Pancreas (tissue), 10 donors: ENCODE data around the gene INHBB. TPM values are rescaled to one million over a fixed set of nuclear protein-coding genes. Genes with fewer than 3 reads are reported as not detected.
A peak's percentile ranks its signal among the peaks of the same experiment; 100 is the strongest.

ENCODE experiments used
- ATAC-seq, 4 donors: fragments of 200-7000 bp; cut with Tn5 transposase; one replicate each; pipeline versions ENCODE4 v1.8.0 to v1.9.1; 2020; ENCODE audit warnings: mild to moderate bottlenecking in 4 of 4, moderate library complexity in 4 of 4
- DNase-seq, 6 donors: peaks; one replicate each; pipeline ENCODE4 v3.0.0-alpha.2; 2020
- FAIRE-seq: peaks from 2 replicates; lab custom pipeline; 2012; peaks lifted over from hg19 to GRCh38; lab: Jason Lieb, UNC
- H3K27ac ChIP-seq, 4 donors: fragments of 200-600 bp; sonication (generic); 1 replicate in 3 of 4; 2 replicates in 1 of 4; pipeline versions ENCODE4 v1.5.0 to v1.8.0; 2020
- H3K27me3 ChIP-seq, 4 donors: fragments of 200-600 bp; one replicate each; pipeline ENCODE4 v1.8.0; 2021
- H3K36me3 ChIP-seq, 3 donors: fragments of 200-600 bp; sonication (generic) in 1 of 3; one replicate each; pipeline versions ENCODE4 v1.5.0 to v1.8.0; 2020 to 2021
- H3K4me1 ChIP-seq, 3 donors: fragments of 200-600 bp; one replicate each; pipeline ENCODE4 v1.8.0; 2021
- H3K4me3 ChIP-seq, 4 donors: fragments of 200-600 bp; sonication (generic) in 2 of 4; one replicate each; pipeline versions ENCODE4 v1.5.0 to v1.8.0; 2020 to 2021
- H3K9me3 ChIP-seq, 4 donors: fragments of 200-600 bp; one replicate each; pipeline ENCODE4 v1.8.0; 2021
- WGBS, 2 donors: extraction: QIAGEN DNeasy Blood & Tissue Kit; methylation state at CpG; one replicate each; pipeline ENCODE4 v1.1.7; 2013; 5-methylcytosine and 5-hydroxymethylcytosine counted together
- intact Hi-C, 3 donors: fragments of 100-400 bp; cut with DNase I; formaldehyde crosslinking; loops; one replicate each; pipeline versions ENCODE4 v1.11.1 to v1.14.2; 2022
- polyA plus RNA-seq, 2 donors: library from polyadenylated mRNA; stranded (reverse); fragments of 200-250 nt; gene quantifications; one replicate each; pipeline ENCODE4 v1.2.3, GENCODE V29; 2013
- total RNA-seq, 6 donors: library from RNA; stranded (reverse); fragmentation: NEBNext Ultra II Directional in 4 of 6; extraction: Animal tissue kit (Norgen Biotek cat#: 25700) in 4 of 6; gene quantifications; one replicate each; pipeline versions ENCODE4 v1.2.1 to v1.2.4, GENCODE V29; 2021 to 2023
- TF ChIP-seq, protein P1 (sequence below), 4 donors: fragments of 200-600 bp; sonication (generic) in 3 of 4; IDR thresholded peaks; one replicate each; pipeline versions ENCODE4 v1.5.0 to v1.8.0; 2021; ENCODE audit warnings: antibody characterized with exemption in 4 of 4
- donor health status: healthy with polysubstance abuse.
- donor health status: DM: no; HTN: no; CAD: no; lungs with moderate emphysema.
- donor health status: DM: no; HTN: no; CAD: no.
- donor health status: control.
- donor health status: control.
- donor health status: Bipolar disorder and iron deficiency.
- donor health status: DM: yes; HTN: yes; CAD: no.
- donor health status: DM: no; HTN: no; CAD: no.
- donor health status: DM: no; HTN: no; CAD: no.
- donor health status: DM: yes; HTN: yes; CAD: no.

INHBB gene
- total and polyA plus RNA-seq, 8 donors, result 0.59 to 5.1 (median 2.5) TPM

DNA sequence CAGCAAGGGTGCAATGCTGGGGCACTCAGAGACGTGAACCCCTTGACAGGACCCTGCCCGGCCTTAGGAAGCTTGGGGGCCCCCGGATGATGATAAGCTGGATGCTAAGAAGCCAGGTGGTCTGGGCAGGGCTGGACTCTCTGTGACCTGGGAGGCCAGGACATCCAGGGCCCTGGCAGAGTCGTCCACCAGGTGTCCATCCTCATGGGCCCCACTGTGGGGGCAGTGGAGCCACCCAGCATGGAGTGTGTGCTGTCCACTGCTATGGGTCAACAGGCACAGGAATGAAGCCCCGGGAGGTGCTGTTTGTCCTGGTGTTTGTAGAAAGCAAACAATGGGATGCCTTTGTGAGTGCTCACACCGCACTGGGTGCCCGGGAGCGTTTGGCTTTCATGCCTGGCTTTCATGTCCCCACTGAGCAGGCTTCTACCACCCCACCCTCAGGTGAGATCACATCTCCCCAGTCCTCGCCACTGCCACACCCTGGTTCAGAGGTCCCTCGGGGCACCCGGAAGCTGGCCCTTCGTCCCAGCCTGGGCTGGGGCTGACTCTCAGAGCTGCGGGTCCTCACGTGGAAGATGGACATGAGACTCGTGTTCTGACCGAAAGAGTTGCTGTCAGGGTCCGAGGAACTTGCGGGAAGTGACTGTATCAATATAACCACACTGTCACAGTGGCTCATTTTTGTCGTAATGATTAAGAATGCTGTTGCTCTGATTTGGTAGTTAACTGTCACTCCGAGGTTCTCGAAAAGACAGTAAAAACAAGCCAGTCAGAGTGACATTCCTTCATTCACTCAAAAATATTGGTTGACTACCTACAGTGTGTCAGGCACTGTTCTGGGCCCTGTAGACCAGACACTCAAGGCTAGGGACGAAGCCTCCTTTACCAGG lies 53.3 kb downstream of the INHBB start:
- TF ChIP-seq, protein P1, sequence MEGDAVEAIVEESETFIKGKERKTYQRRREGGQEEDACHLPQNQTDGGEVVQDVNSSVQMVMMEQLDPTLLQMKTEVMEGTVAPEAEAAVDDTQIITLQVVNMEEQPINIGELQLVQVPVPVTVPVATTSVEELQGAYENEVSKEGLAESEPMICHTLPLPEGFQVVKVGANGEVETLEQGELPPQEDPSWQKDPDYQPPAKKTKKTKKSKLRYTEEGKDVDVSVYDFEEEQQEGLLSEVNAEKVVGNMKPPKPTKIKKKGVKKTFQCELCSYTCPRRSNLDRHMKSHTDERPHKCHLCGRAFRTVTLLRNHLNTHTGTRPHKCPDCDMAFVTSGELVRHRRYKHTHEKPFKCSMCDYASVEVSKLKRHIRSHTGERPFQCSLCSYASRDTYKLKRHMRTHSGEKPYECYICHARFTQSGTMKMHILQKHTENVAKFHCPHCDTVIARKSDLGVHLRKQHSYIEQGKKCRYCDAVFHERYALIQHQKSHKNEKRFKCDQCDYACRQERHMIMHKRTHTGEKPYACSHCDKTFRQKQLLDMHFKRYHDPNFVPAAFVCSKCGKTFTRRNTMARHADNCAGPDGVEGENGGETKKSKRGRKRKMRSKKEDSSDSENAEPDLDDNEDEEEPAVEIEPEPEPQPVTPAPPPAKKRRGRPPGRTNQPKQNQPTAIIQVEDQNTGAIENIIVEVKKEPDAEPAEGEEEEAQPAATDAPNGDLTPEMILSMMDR (IDR thresholded peaks at IDR 0.05), result no peak
- 66 to 71% methylated on average over 22 of the region's 22 CpGs for WGBS, 2 donors
- no peaks in the 10 kb centered on the region for H3K36me3 ChIP-seq
- ATAC-seq, result peak in 1 of 4 donors; percentile 20
- intact Hi-C loops, result no loop called here
- no peak for FAIRE-seq
- no peaks in the 10 kb centered on the region for H3K4me1 ChIP-seq
- no peak overlapping the region for H3K4me3 ChIP-seq
- H3K27me3 ChIP-seq, result no peaks in the 10 kb centered on the region
- DNase-seq, result peak in 2 of 6 donors; percentile 12 to 50
- no peak overlapping the region for H3K27ac ChIP-seq
- H3K9me3 ChIP-seq, result no peaks in the 10 kb centered on the region

DNA sequence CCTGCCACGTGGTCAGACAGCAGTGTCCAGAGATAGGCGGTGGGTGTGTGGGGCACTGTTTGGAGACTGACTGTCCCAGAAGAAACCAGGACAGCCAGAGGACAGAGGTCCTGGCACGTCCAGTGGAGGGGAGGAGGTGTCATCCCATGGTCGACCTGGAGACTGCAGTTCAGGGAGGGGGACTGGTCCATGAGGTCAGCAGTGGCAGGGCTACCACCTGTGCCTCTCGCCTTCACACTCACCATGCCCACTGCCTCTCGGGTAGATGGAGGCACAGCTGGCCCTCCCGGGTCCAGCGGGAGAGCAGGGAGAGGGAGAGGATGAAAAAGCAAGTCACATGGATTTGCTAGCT lies 53.9 kb downstream of the INHBB start:
- TF ChIP-seq, protein P1 (IDR thresholded peaks at IDR 0.05), result no peak
- Histone ChIP-seq H3K4me3 (no peak overlapping the region), H3K4me1 (no peaks in the 10 kb centered on the region), H3K27me3 (no peaks in the 10 kb centered on the region), H3K27ac (no peak overlapping the region), H3K36me3 (no peaks in the 10 kb centered on the region), H3K9me3 (no peaks in the 10 kb centered on the region)
- FAIRE-seq (no peak), ATAC-seq (no peak), DNase-seq (peak in 1 of 6 donors; percentile 35)
- 70 to 74% methylated on average over 8 of the region's 8 CpGs for WGBS, 2 donors
- intact Hi-C loops, result no loop called here

DNA sequence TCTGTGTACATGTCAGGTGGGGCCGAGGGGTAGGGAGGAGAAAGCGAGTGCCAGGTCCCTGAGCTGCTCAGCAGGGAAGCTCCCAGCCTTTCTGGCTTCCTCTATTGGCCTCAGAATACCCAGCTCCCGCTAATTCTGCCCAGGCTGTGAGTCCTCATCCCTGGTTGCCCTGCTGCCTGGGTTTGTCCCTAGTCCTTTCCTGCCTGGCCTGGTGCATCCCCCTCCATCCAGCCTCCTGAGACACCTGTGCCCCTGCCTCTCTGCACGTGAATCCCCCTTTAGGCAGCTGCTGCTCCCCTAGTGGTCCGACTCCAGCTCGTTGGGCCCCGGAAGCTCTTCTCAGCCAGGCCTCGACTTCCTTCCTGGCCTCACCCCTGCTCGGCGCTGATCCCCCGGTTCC lies 54.6 kb downstream of the INHBB start:
- Histone ChIP-seq H3K4me1 (no peaks in the 10 kb centered on the region), H3K36me3 (no peaks in the 10 kb centered on the region), H3K4me3 (no peak overlapping the region), H3K9me3 (no peaks in the 10 kb centered on the region), H3K27me3 (no peaks in the 10 kb centered on the region), H3K27ac (no peak overlapping the region)
- intact Hi-C loops, result no loop called here
- 82 to 83% methylated on average over 11 of the region's 11 CpGs for WGBS, 2 donors
- FAIRE-seq (no peak), ATAC-seq (no peak), DNase-seq (peak in 1 of 6 donors; percentile 38)
- TF ChIP-seq, protein P1 (IDR thresholded peaks at IDR 0.05), result no peak

Other genes starting within 250 kb of the INHBB start
- gene TMEM185B, start 122.7 kb upstream of the INHBB start, total RNA-seq, result 10 to 100 TPM in 3 of 6 donors, 1 to 10 TPM in 3; 6.6 to 13.5 (median 11.0) TPM
- gene TMEM185B, start 122.7 kb upstream of the INHBB start, polyA plus RNA-seq, result 1 to 10 TPM; 2.8 to 5.7 TPM
- 10 to 100 TPM; 12.0 to 24.2 (median 15.4) TPM for gene RALB, start 93.3 kb upstream of the INHBB start, total RNA-seq
- 10 to 100 TPM in 1 of 2 donors, 1 to 10 TPM in 1; 9.8 to 18.5 TPM for gene RALB, start 93.3 kb upstream of the INHBB start, polyA plus RNA-seq